Transverse colon (tissue), 3 donors: ENCODE data around the gene ITGA3.

ENCODE experiments used
- CTCF ChIP-seq, 5 experiments: fragments of 200-600 bp in 3 of 5; fragments of 450-650 bp in 2 of 5; sonication (generic) in 3 of 5; IDR thresholded peaks; 1 replicate in 2 of 5; 2 replicates in 3 of 5; pipeline ENCODE4 v1.5.1; 2016 to 2017; ENCODE audit warnings: antibody characterized with exemption in 5 of 5, inconsistent platforms in 3 of 5, mild to moderate bottlenecking in 2 of 5, moderate library complexity in 1 of 5
- EP300 ChIP-seq: sonication (generic); formaldehyde crosslinking; IDR thresholded peaks from one replicate; pipeline ENCODE4 v1.6.1; 2017; ENCODE audit warnings: antibody characterized with exemption, low read depth

- TF ChIP-seq CTCF (IDR thresholded peaks at IDR 0.05), result no peak
- no peak for TF ChIP-seq EP300
Observed at GRCh38 chr17:50026046-50026675, 29.7 kb upstream of the ITGA3 start.
